PC-3 (cell line): Measurements from ENCODE around the gene KRTAP4-4. TPM values are rescaled to one million over a fixed set of nuclear protein-coding genes. Genes with fewer than 3 reads are reported as not detected.

Experiments used
- ATAC-seq: fragments of 200-7000 bp; cut with Tn5 transposase; 2 replicates; pipeline ENCODE4 v1.9.1; 2020; ENCODE audit warnings: mild to moderate bottlenecking, moderate library complexity
- BruUV-seq: library from RNA; stranded (reverse); fragments of 400-500 nt; replicated peaks from 2 replicates; lab custom pipeline; 2021; lab: Mats Ljungman, UMichigan
- CTCF ChIA-PET: fragments of 300-600 bp; sonication (Branson Sonifier 250); formaldehyde crosslinking; loops from one replicate; lab custom pipeline; 2022; ENCODE audit warnings: antibody characterized with exemption; lab: Charles Lee
- POLR2A ChIA-PET: fragments of 300-600 bp; sonication (Branson Sonifier 250); formaldehyde crosslinking; loops from one replicate; lab custom pipeline; 2022; ENCODE audit warnings: antibody characterized with exemption; ENCODE audit not compliant: unreplicated experiment; lab: Charles Lee
- DNase-seq: peaks from one replicate; pipeline ENCODE4 v3.0.0-alpha.2; 2015
- H2AFZ ChIP-seq: fragments of 300-600 bp; sonication (generic); 2 replicates; pipeline ENCODE4 v1.6.0; 2016; ENCODE audit warnings: antibody characterized with exemption, low read length
- H3F3A ChIP-seq: fragments of 300-600 bp; sonication (generic); one replicate; pipeline ENCODE4 v1.6.0; 2017; ENCODE audit warnings: antibody characterized with exemption, low read length, control low read depth, mild to moderate bottlenecking; ENCODE audit not compliant: unreplicated experiment
- H3K27ac ChIP-seq: fragments of 300-600 bp; sonication (generic); 2 replicates; pipeline ENCODE4 v1.5.1; 2016; ENCODE audit warnings: mild to moderate bottlenecking, low read length
- H3K27me3 ChIP-seq: fragments of 300-600 bp; sonication (generic); 2 replicates; pipeline ENCODE4 v1.6.1; 2016; ENCODE audit warnings: low read length, mixed read lengths
- H3K36me3 ChIP-seq: fragments of 300-600 bp; sonication (generic); 2 replicates; pipeline ENCODE4 v1.6.1; 2016; ENCODE audit warnings: low read depth, mixed run types, low read length, mixed read lengths
- H3K4me1 ChIP-seq: fragments of 300-600 bp; sonication (generic); 2 replicates; pipeline ENCODE4 v1.5.1; 2016; ENCODE audit warnings: low read length; ENCODE audit not compliant: insufficient read depth
- H3K4me2 ChIP-seq: fragments of 300-600 bp; sonication (generic); 2 replicates; pipeline ENCODE4 v1.6.0; 2016; ENCODE audit warnings: low read length
- H3K4me3 ChIP-seq: fragments of 300-600 bp; sonication (generic); 2 replicates; pipeline ENCODE4 v1.5.1; 2016; ENCODE audit warnings: mild to moderate bottlenecking, low read length, mixed read lengths
- H3K79me2 ChIP-seq: fragments of 300-600 bp; sonication (generic); 2 replicates; pipeline ENCODE4 v1.6.1; 2017; ENCODE audit warnings: low read length, mixed read lengths
- H3K9ac ChIP-seq: fragments of 300-600 bp; sonication (generic); 2 replicates; pipeline ENCODE4 v1.6.0; 2016; ENCODE audit warnings: mild to moderate bottlenecking, low read length
- H3K9me2 ChIP-seq: fragments of 300-600 bp; sonication (generic); replicated peaks from 2 replicates; pipeline ENCODE4 v1.6.1; 2016; ENCODE audit warnings: mixed run types, low read length, mixed read lengths
- H3K9me3 ChIP-seq: fragments of 300-600 bp; sonication (generic); 2 replicates; pipeline ENCODE4 v1.6.1; 2016; ENCODE audit warnings: low read length, mixed read lengths
- H4K20me1 ChIP-seq: fragments of 300-600 bp; sonication (generic); 2 replicates; pipeline ENCODE4 v1.6.1; 2016; ENCODE audit warnings: low read length, mixed read lengths
- EZH2 ChIP-seq: fragments of 300-600 bp; sonication (generic); IDR thresholded peaks from one replicate; pipeline ENCODE4 v1.6.1; 2017; ENCODE audit warnings: antibody characterized with exemption, mild to moderate bottlenecking, low read length; ENCODE audit not compliant: unreplicated experiment
- EZH2phosphoT487 ChIP-seq: fragments of 300-600 bp; sonication (generic); IDR thresholded peaks from 2 replicates; pipeline ENCODE4 v1.6.1; 2018; ENCODE audit warnings: mild to moderate bottlenecking, antibody characterized with exemption, low read length, borderline replicate concordance
- intact Hi-C: fragments of 100-400 bp; cut with micrococcal nuclease; formaldehyde crosslinking; loops from 2 replicates; pipeline ENCODE4 v1.9.0; 2023
- total RNA-seq: library from RNA; depleted of rRNA; stranded (reverse); fragments of >200 nt; gene quantifications from 2 replicates; pipeline ENCODE4 v1.2.3, GENCODE V29; 2014
- TF ChIP-seq, protein P1 (sequence below): fragments of 300-600 bp; sonication (generic); conservative IDR thresholded peaks from 2 replicates; pipeline ENCODE4 v1.5.1; 2017; ENCODE audit warnings: antibody characterized with exemption, low read depth, mild to moderate bottlenecking, low read length

Gene KRTAP4-4
- total RNA-seq, 1 experiment from 2014 or later = not detected

DNA sequence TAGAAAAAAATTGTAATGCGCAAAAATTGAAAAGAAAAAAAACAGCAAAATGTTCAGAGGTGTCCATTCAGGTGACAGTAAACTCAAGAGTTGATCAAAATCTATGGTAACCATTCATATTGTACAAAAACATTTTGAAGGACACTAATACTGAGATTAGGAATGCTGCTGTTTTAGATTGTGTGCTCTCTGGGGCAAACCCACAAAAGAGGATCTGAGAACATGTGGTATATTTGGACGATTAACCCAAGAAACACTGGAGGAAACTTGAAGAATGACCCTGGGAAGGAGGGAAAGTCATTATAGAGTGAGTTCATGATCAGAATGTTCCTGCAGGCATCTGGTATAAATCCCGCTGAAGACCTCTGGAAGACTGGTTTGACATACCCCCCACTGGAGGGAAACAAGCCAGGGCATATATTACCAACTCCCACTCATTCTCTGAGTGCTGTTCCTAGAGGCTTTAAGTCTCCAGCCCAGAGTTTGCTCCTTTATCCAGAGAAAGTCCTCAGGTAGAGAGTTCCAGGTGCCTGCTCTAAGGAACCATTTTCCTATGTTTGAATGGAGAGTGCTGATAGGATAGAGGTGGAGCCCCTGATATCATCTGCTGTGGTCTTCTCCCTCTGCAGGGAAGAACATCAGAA is 16.3 kb upstream of the KRTAP4-4 start:
- ATAC-seq (no peak), DNase-seq (no peak)
- no peak overlapping the region for H3K27ac ChIP-seq
- no peak overlapping the region for H3K4me2 ChIP-seq
- H3K4me1 ChIP-seq = peaks cover 4% of the 10 kb centered on the region; the same call in 1 of the 2 replicates
- no TSS peak for BruUV-seq
- H4K20me1 ChIP-seq = no peaks in the 10 kb centered on the region
- intact Hi-C loops = no loop called here
- H3K79me2 ChIP-seq = no peaks in the 10 kb centered on the region
- no peaks in the 10 kb centered on the region for H3K9me2 ChIP-seq
- H3F3A ChIP-seq = no peaks in the 10 kb centered on the region
- TF ChIP-seq, protein P1, sequence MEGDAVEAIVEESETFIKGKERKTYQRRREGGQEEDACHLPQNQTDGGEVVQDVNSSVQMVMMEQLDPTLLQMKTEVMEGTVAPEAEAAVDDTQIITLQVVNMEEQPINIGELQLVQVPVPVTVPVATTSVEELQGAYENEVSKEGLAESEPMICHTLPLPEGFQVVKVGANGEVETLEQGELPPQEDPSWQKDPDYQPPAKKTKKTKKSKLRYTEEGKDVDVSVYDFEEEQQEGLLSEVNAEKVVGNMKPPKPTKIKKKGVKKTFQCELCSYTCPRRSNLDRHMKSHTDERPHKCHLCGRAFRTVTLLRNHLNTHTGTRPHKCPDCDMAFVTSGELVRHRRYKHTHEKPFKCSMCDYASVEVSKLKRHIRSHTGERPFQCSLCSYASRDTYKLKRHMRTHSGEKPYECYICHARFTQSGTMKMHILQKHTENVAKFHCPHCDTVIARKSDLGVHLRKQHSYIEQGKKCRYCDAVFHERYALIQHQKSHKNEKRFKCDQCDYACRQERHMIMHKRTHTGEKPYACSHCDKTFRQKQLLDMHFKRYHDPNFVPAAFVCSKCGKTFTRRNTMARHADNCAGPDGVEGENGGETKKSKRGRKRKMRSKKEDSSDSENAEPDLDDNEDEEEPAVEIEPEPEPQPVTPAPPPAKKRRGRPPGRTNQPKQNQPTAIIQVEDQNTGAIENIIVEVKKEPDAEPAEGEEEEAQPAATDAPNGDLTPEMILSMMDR = no peak
- no peak for TF ChIP-seq EZH2phosphoT487
- H3K4me3 ChIP-seq = no peak overlapping the region
- POLR2A ChIA-PET = no interaction called here
- no peaks in the 10 kb centered on the region for H3K9me3 ChIP-seq
- CTCF ChIA-PET = no interaction called here
- no peaks in the 10 kb centered on the region for H3K27me3 ChIP-seq
- H3K9ac ChIP-seq = no peak overlapping the region
- H2AFZ ChIP-seq = no peak overlapping the region
- H3K36me3 ChIP-seq = no peaks in the 10 kb centered on the region

DNA sequence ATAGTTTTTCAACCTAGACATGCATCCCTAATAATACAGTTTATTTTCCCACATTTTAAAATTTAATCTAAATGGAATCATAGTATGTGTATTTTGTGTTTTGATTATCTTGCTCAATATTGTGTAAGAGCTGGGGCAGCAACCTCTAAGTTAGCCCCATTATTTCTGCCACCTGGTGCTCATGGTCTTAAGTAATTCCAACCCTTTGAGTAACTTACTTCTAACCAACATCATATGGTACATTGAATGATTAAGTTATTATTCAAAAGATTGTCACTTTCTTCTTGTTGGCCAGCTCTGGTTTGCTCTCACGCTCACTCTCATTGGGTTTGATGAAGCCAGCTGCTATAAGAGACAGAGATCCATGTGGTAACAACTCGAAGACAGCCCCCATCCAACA is 11.3 kb upstream of the KRTAP4-4 start:
- CTCF ChIA-PET = interaction anchor here (0.6 kb wide), 1 partner anchor 9 kb away, joined by 3 read pairs; no protein-coding TSS in a partner anchor

DNA sequence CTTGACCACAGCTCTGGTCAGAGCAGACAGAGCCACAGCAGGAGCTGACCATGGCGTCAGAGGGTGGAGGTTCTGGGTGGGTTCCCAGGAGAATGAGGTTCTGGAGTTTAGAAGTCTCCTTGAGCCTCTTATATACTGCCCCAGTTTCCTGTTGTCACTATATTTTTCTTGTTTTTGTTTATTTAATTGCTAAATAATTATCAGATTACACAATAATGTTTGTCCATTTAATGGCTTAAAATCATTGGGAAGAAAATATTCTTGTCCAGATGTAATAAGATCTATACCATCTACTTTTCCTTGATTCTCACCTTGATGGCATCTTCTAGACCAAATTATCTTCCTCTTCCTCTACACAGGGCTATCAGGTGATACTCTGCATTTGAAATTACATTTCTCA is 7.6 kb upstream of the KRTAP4-4 start, which contains the start of gene KRTAP4-3:
Gene KRTAP4-3, minus strand, starts transcription at position 101 of the 400 bp plus-strand sequence. Its CDS starts 49 bp downstream, at position 52.
- CTCF ChIA-PET = no interaction called here

More for the DNA sequence above, 11.3 kb upstream of the KRTAP4-4 start:
- no peak overlapping the region for H3K9ac ChIP-seq
- ATAC-seq = no peak
- no peaks in the 10 kb centered on the region for H3K9me3 ChIP-seq
- H3K9me2 ChIP-seq = no peaks in the 10 kb centered on the region
- no peak for TF ChIP-seq EZH2
- no peak for TF ChIP-seq EZH2phosphoT487
- TF ChIP-seq, protein P1 = no peak
- H3K36me3 ChIP-seq = no peaks in the 10 kb centered on the region
- no TSS peak for BruUV-seq
- no peak overlapping the region for H3K4me2 ChIP-seq
- H2AFZ ChIP-seq = no peak overlapping the region
- no peak for DNase-seq
- H3K27me3 ChIP-seq = no peaks in the 10 kb centered on the region
- intact Hi-C loops = no loop called here
- H3F3A ChIP-seq = no peaks in the 10 kb centered on the region
- no peaks in the 10 kb centered on the region for H3K79me2 ChIP-seq
- H3K27ac ChIP-seq = no peak overlapping the region
- no peaks in the 10 kb centered on the region for H4K20me1 ChIP-seq
- POLR2A ChIA-PET = no interaction called here
- H3K4me3 ChIP-seq = no peak overlapping the region
- H3K4me1 ChIP-seq = no peaks in the 10 kb centered on the region

More for the DNA sequence above, 7.6 kb upstream of the KRTAP4-4 start, which contains the start of gene KRTAP4-3:
- H4K20me1 ChIP-seq = no peaks in the 10 kb centered on the region
- H3K36me3 ChIP-seq = no peaks in the 10 kb centered on the region
- H3K9me3 ChIP-seq = no peaks in the 10 kb centered on the region
- no peaks in the 10 kb centered on the region for H3K27me3 ChIP-seq
- H3K9me2 ChIP-seq = no peaks in the 10 kb centered on the region
- no peak for DNase-seq
- POLR2A ChIA-PET = no interaction called here
- no peaks in the 10 kb centered on the region for H3K79me2 ChIP-seq
- H3K27ac ChIP-seq = no peak within 1 kb of the TSS
- no peak within 1 kb of the TSS for H3K4me3 ChIP-seq
- no peaks in the 10 kb centered on the region for H3F3A ChIP-seq
- ATAC-seq = no peak
- TF ChIP-seq, protein P1 = no peak
- TF ChIP-seq EZH2phosphoT487 = no peak
- intact Hi-C loops = no loop called here
- H3K4me2 ChIP-seq = no peak within 1 kb of the TSS
- H3K9ac ChIP-seq = no peak within 1 kb of the TSS
- peaks cover 9% of the 10 kb centered on the region for H3K4me1 ChIP-seq
- no TSS peak for BruUV-seq
- H2AFZ ChIP-seq = no peak within 1 kb of the TSS
